Stimulated activated CD4-positive, alpha-beta T cell treated with anti-CD3 and anti-CD28 coated beads, Interleukin-12 subunit alpha, Interleukin-12 subunit beta, amount 100 ng/mL, for 24 hours (primary cell): ENCODE results near the gene ENC1.

ENCODE experiments used
- DNase-seq, 2 experiments: peaks; one replicate each; pipeline ENCODE4 v3.0.0-alpha.2; 2020; ENCODE audit warnings: low read depth in 2 of 2

The ENC1 gene

GRCh38 chr5:74631081-74631953 lies 9.2 kb downstream of the ENC1 start:
- no peak for DNase-seq

- no peak for DNase-seq
Measured at GRCh38 chr5:74630453-74631066, 10.0 kb downstream of the ENC1 start.

GRCh38 chr5:74629326-74629725 lies 11.2 kb downstream of the ENC1 start:
- no peak for DNase-seq

GRCh38 chr5:74628359-74628758 lies 12.2 kb downstream of the ENC1 start:
- DNase-seq, result no peak

- no peak for DNase-seq
Measured at GRCh38 chr5:74627646-74628279, 12.8 kb downstream of the ENC1 start.

GRCh38 chr5:74626386-74627222 lies 13.9 kb downstream of the ENC1 start:
- DNase-seq, result no peak

- DNase-seq, result no peak
Measured at GRCh38 chr5:74625742-74626241, 14.7 kb downstream of the ENC1 start.

- no peak for DNase-seq
Measured at GRCh38 chr5:74624931-74625505, 15.5 kb downstream of the ENC1 start.

GRCh38 chr5:74624501-74624900 lies 16.0 kb downstream of the ENC1 start:
- DNase-seq, result no peak

- no peak for DNase-seq
Measured at GRCh38 chr5:74623748-74624408, 16.6 kb downstream of the ENC1 start.

- no peak for DNase-seq
Measured at GRCh38 chr5:74623006-74623611, 17.4 kb downstream of the ENC1 start.

- DNase-seq, result no peak
Measured at GRCh38 chr5:74622122-74622521, 18.4 kb downstream of the ENC1 start.

- DNase-seq, result no peak
Measured at GRCh38 chr5:74621492-74621891, 19.0 kb downstream of the ENC1 start.

GRCh38 chr5:74619308-74619707 lies 21.2 kb downstream of the ENC1 start:
- no peak for DNase-seq

GRCh38 chr5:74618106-74618505 lies 22.4 kb downstream of the ENC1 start:
- no peak for DNase-seq

- DNase-seq, result no peak
Measured at GRCh38 chr5:74617202-74617601, 23.3 kb downstream of the ENC1 start.

- no peak for DNase-seq
Measured at GRCh38 chr5:74616236-74617146, 24.0 kb downstream of the ENC1 start.

GRCh38 chr5:74613283-74613682 lies 27.2 kb downstream of the ENC1 start:
- DNase-seq, result no peak

GRCh38 chr5:74612045-74612444 lies 28.5 kb downstream of the ENC1 start:
- DNase-seq, result no peak
